Activated CD8-positive, alpha-beta memory T cell treated with anti-CD3 and anti-CD28 coated beads, Interleukin-2, amount 50 U/mL, for 4 hours (primary cell): Measurements from ENCODE around the gene DDX54.
"Not testable (repeated sequence)": the region's sequence is repeated elsewhere in the genome, so short reads cannot be mapped to it uniquely, and the experiment has no call there.

ENCODE experiments used
- DNase-seq: peaks from one replicate; pipeline ENCODE4 v3.0.0-alpha.2; 2020

Gene DDX54

DNA sequence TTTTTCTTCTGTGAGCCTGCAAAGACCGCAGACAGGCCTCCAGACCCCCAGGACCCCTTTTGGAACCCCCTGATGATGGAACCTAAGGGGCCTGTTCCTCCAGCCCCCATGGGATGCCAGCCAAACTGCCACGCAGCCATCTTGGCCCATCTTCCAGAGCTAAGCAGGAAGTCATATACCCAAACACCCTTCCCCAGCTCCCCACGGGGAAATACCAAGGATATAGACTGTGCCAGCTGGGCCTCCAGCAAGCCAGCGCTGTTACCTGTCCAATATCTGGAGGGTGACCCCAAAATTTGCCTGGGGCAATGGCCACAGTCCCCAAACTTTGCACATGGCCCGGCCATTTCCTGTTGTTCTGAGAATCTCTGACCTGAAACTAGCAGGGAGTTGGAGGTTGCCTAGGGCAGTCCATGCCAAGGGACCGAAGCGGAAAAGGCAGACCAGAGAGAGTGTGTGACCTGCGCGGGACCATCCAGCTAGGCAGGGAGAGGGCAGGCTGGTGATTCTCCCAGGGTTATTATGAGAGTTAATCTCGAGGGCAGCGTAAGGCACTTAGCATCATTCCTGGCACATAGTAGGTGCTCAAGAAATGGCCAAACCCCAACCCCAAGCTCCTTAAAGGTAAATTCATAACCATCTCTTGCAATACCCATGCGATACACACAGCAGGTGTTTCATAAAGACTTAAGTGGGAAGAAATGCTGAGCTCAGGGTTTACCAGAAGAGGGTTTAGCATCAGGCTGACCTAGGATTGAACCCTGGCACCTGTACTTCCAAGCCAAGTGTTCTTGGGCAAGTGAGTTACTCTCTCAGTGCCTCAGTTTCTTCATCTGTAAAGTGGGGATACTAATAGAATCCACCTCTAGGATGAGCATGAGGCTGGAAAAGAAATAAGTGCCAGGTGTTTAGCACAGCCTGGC is 47.2 kb downstream of the DDX54 start:
- DNase-seq: no peak

- DNase-seq: no peak
These were observed 48.2 kb downstream of the DDX54 start for GRCh38 chr12:113136990-113137511.

DNA sequence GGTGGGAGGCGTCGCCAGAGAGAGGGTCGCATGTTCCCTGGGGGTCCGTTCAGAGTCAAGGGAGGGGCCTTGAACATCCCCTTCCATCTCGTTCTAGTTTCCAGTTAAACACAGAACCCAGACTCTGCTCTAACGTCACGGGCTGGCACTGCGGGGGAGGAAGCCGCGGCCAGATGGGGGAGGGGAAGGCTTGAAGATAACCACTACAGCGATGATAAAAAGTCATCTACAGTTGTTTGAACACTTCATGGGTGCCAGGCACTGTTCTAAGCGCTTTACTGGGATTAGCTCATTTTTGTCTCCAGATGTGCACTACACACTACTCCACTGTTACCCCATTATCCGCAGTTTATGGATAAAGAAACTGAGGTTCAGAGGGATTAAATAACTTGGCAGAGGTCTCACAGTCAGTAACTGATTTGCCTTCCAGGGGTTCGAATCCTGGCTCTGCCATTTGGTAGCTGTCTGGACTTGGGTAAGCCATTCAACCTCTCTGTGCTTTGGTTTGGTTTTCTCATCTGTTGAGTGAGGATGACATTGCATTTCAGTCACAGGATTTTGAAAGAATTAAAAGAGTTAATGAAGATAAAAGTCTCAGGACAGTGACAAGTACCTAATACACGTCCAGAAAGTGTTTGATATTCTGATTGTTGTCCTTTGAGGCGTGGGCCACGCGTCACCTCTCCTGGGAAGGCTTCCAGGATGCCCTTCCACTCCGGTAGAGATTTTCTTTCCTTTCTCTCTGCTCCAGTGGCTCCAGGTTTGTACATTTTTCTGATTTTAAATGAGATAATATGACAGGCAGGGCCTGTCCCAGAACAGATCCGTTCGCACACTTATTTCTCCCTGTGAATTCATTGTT is 48.9 kb downstream of the DDX54 start:
- DNase-seq: peak; percentile 63

DNA sequence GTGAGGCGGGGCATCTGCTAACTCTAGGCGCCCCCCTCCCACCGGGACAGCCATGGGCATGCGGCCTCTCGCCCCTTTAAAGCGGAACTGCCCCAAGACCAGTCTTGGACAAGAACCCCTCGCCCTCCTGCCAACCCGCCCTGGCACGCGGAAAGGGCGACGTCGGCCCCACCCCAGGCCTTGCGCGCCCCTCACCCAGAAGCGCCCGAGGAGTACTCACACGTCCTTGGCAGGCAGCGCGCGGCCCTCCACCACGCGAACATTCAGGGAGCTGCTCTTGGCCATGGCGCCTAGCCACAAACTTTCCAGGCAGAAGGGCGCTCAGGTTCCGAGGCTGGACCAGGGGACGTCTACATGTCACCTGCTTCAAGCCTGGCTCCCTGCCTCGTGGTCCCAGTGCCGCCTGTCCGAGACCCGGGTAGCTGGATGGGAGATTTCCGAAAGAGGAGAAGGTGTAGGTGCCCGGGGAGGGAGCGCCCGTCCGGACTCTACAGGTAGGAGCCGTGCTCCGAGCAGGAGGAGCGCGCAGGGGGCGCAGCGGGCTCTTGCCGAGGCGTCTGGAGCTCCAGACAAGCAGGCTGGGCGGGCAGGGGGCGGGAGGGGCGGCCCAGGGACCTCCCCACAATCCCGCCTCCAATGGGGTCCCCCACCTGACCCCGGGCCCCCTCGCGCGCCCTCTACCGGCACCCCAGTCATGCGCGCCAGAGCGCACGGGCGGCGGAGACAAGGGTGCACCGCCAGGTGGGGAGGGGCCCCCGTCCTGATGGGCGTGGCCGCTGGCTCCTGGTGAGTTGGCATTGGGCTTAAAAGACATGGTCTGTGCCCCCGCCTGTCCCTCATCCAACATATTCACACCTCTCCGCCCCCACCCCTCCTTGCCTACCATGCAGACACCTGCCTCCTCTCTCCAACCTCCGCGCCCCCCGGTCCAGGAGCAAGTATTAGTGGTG is 49.8 kb downstream of the DDX54 start, which contains the start of gene RASAL1:
RASAL1 (minus strand) TSS at position 584 of the 950 bp plus-strand sequence; CDS start at position 285, 299 bp downstream.
- DNase-seq: peak; percentile 73

GRCh38 chr12:113134521-113134951 is 50.7 kb downstream of the DDX54 start:
- DNase-seq: no peak

DNA sequence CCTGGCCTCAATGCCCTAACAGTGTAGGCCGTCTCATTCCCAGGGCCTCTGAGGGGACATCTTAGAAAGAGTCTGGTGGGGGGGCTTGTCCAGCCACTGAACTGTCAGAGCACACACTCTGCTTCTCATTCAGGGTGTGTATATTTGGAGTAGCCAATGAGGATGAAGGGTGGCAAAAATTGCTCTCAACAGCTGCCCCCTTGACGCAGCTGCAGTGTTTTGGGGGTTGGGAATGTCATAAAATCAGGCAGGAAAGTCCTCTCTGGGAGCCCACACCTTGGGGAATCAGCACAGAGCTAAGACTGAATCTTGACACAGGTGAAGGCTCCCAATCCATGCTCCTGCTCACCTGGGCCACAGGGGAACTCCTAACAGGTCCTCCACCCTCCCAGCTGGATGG is 51.2 kb downstream of the DDX54 start:
- no peak for DNase-seq

- DNase-seq: no peak
These were observed 51.6 kb downstream of the DDX54 start for GRCh38 chr12:113133666-113134065.

DNA sequence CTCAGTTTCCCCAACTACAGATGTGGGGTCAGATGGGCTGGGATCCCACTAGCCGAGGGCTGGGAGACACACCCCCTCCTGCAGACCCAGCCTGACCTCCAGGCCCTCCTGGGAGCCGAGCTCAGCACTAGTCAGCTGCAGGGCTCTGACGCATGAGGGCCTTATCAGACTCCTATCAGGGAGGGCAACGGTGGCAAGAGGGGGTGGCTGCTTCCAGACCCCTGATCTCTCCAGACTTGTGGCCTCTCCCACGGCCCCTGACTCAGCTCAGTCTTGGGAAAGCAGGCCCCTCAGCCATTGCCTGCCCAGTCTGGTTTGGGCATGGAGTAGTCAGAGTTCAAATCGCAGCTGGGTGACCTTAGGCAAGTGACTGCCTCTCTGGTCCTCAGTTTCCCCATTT is 52.2 kb downstream of the DDX54 start:
- DNase-seq: no peak

DNA sequence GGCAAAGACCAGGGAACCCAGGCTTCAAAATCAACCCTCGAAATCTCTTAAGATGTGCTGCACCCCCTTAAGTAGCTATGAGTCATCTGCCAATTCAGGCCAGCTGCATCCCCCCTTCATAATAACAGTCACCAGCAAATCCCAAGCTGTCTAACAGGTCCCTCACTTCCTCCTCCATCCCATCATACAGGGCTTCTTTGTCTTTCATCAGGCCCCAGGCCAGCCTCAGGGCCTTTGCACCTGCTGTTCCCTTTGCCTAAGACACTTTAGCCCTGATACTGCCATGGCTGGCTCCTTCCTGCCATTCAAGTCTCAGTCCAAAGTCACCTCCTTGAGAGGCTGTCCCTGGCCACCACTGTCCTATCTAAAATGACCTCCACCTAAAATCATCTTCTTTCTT is 53.7 kb downstream of the DDX54 start:
- DNase-seq: no peak

- DNase-seq: no peak
These were observed 54.7 kb downstream of the DDX54 start for GRCh38 chr12:113130457-113131135.

DNA sequence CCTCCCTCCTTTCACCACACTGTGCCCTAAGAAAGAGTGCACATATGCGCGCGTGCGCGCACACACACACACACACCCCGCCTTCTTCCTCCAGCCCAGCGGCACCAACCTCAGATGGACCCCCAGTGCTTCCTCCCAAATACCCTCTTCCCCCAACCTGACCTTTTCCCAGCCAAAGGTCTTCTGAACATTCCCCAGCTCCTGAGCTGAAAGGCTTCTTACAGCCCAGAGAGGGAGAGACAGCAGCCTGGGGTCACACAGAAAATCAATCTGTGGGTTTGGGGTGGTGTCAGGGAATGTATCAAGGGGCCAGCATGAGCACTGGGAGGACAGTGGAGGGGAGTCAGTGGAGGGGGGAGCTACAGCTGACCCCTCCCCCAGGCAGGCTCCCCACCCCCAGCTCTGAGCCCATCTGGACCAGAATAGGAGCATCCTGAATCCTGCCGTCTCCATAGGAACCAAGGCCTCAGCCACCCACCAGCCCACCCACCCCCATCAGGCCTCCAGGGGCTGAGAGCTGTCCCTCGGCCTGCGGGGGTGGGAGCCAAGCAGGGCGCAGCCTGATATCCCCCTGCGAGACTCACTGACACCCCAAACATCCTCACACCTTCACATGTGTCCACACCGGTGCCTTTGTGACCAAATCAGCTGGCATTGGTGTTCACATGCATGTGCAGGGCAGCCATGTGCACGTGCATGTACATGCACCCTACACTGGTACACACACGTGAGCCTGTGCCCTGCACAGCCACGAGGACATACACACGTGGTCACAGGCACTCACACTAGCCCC is 55.4 kb downstream of the DDX54 start:
- DNase-seq: no peak

- DNase-seq: no peak
These were observed 56.2 kb downstream of the DDX54 start for GRCh38 chr12:113128802-113129663.

- DNase-seq: no peak
These were observed 57.5 kb downstream of the DDX54 start for GRCh38 chr12:113127791-113128199.

DNA sequence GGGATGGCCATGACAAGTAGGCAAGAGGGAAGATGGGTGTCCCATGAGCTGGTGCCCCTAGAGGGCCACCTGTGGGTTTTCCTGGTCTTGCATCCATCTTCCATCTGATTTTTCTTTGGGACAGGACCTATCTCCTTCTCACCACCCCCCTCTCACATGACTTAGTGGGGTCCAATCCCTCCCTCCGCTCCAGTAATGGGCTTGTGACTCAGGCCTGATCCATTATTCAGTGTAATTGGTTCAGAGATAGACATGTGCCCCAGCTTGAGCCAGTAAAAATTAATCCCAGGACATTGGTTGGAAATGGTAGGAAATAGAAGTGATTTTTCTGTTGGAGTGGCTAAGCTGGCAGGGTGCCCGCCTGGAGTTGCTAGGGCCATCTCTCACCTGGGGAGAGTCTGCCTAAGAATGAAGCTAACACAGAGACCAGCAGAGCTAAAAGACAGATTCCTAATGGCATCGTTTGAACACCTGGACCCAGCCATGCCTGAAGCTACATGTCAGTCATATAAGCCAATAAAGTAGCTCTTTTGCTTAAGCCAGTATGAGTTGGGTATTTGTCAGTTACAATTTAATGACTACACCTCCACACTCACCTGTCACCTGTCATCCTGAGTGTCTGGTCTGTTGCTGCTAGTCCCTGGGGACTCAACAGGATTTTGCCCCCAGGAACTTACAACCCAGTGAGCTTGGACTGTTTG is 64.5 kb downstream of the DDX54 start:
- no peak for DNase-seq

GRCh38 chr12:113119980-113120669 is 65.2 kb downstream of the DDX54 start:
- no peak for DNase-seq

- no peak for DNase-seq
These were observed 67.1 kb downstream of the DDX54 start for GRCh38 chr12:113118142-113118541.

DNA sequence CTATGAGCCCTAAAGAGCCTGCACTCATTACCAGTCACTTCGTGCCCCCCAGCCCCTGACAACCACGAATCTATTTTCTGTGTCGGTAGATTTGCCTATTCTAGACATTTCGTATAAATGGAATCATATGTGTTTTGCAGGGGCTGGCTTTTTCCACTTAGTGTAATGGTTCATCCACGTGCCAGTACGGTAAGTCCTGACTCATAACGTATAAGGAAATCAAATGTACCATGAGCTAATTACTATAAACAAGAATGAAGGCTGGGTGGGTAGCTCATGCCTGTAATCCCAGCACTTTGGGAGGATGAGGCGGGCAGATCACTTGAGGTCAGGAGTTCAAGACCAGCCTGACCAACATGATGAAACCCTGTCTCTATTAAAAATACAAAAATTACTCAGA is 67.6 kb downstream of the DDX54 start:
- not testable (repeated sequence) for DNase-seq

DNA sequence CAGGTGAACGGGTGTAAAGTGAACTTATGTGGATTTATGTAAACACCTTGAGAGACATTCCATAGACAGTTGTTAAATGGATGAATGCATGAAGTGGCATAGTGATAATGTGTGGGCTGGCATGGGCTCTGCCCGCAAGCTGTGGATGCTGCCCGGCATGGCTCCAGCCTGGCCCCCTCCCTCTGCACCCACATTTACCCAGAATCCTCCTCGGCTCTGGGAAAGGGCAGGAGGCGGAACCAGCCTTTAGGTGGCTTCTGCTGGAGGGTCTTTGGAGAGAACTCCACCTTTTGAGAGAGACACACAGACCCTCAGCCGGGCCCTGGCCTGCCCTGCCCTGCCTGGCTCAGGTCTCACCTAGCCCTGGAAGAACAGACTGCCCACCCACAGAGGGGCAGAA is 68.4 kb downstream of the DDX54 start:
- no peak for DNase-seq
